Globus pallidus (tissue), 1 donor: ENCODE measurements around the gene CACNA1A.
"Not testable (repeated sequence)": the region's sequence is repeated elsewhere in the genome, so short reads cannot be mapped to it uniquely, and the experiment has no call there.

ENCODE experiments used
- DNase-seq: peaks from one replicate; pipeline ENCODE4 v3.0.0-alpha.2; 2015; ENCODE audit warnings: low spot score

CACNA1A gene

GRCh38 chr19:13281567-13282291 is 224.6 kb downstream of the CACNA1A start:
- no peak for DNase-seq

- DNase-seq: peak; percentile 62
Measured at GRCh38 chr19:13277104-13277809, 229.0 kb downstream of the CACNA1A start.

- no peak for DNase-seq
Measured at GRCh38 chr19:13275016-13275722, 231.1 kb downstream of the CACNA1A start.

- no peak for DNase-seq
Measured at GRCh38 chr19:13270514-13271105, 235.7 kb downstream of the CACNA1A start.

GRCh38 chr19:13269348-13269747 is 236.9 kb downstream of the CACNA1A start:
- no peak for DNase-seq

- DNase-seq: no peak
Measured at GRCh38 chr19:13267889-13268288, 238.4 kb downstream of the CACNA1A start.

GRCh38 chr19:13267131-13267530 is 239.1 kb downstream of the CACNA1A start:
- DNase-seq: no peak

- peak; percentile 37 for DNase-seq
Measured at GRCh38 chr19:13262450-13262849, 243.8 kb downstream of the CACNA1A start.

GRCh38 chr19:13260883-13261653 is 245.2 kb downstream of the CACNA1A start:
- DNase-seq: no peak

GRCh38 chr19:13256918-13257317 is 249.4 kb downstream of the CACNA1A start:
- no peak for DNase-seq

GRCh38 chr19:13256398-13256797 is 249.9 kb downstream of the CACNA1A start:
- DNase-seq: not testable (repeated sequence)

- DNase-seq: no peak
Measured at GRCh38 chr19:13255719-13256059, 250.6 kb downstream of the CACNA1A start.

- DNase-seq: no peak
Measured at GRCh38 chr19:13255041-13255718, 251.1 kb downstream of the CACNA1A start.

GRCh38 chr19:13252569-13253335 is 253.5 kb downstream of the CACNA1A start:
- DNase-seq: no peak

- no peak for DNase-seq
Measured at GRCh38 chr19:13244920-13245319, 261.4 kb downstream of the CACNA1A start.

- DNase-seq: no peak
Measured at GRCh38 chr19:13241231-13242104, 264.8 kb downstream of the CACNA1A start.

GRCh38 chr19:13240312-13241022 is 265.8 kb downstream of the CACNA1A start:
- DNase-seq: no peak

- DNase-seq: no peak
Measured at GRCh38 chr19:13238891-13239534, 267.3 kb downstream of the CACNA1A start.
